GM18511 (cell line): Measurements from ENCODE around the gene SLC46A3.
"Not testable (repeated sequence)": the region's sequence is repeated elsewhere in the genome, so short reads cannot be mapped to it uniquely, and the experiment has no call there.

ENCODE experiments used
- ATAC-seq: cut with Tn5 transposase; IDR thresholded peaks from one replicate; pipeline ENCODE4 v1.9.1; 2021; ENCODE audit warnings: mild to moderate bottlenecking, moderate library complexity; ENCODE audit not compliant: unreplicated experiment

SLC46A3 gene

GRCh38 chr13:28685114-28685513 lies 33.7 kb downstream of the SLC46A3 start:
- ATAC-seq = no peak

GRCh38 chr13:28684257-28684656 lies 34.5 kb downstream of the SLC46A3 start:
- no peak for ATAC-seq

- not testable (repeated sequence) for ATAC-seq
These were observed 35.6 kb downstream of the SLC46A3 start for GRCh38 chr13:28683169-28683568.

GRCh38 chr13:28680541-28680940 lies 38.2 kb downstream of the SLC46A3 start:
- ATAC-seq = no peak

GRCh38 chr13:28679628-28680027 lies 39.1 kb downstream of the SLC46A3 start:
- no peak for ATAC-seq

- ATAC-seq = no peak
These were observed 40.0 kb downstream of the SLC46A3 start for GRCh38 chr13:28678809-28679208.

- ATAC-seq = no peak
These were observed 47.5 kb downstream of the SLC46A3 start for GRCh38 chr13:28671126-28671792.

GRCh38 chr13:28666897-28667488 lies 51.8 kb downstream of the SLC46A3 start:
- ATAC-seq = no peak

- peak; percentile 21 for ATAC-seq
These were observed 59.2 kb downstream of the SLC46A3 start for GRCh38 chr13:28659621-28659970.

GRCh38 chr13:28658796-28659620 lies 59.8 kb downstream of the SLC46A3 start, which contains the start of gene POMP:
Gene POMP (plus strand): TSS chr13:28659130. CDS start chr13:28659185, 55 bp downstream.
- ATAC-seq = peak; percentile 89

- ATAC-seq = peak; percentile 27
These were observed 60.3 kb downstream of the SLC46A3 start for GRCh38 chr13:28658539-28658795.

GRCh38 chr13:28657784-28658538 lies 60.8 kb downstream of the SLC46A3 start:
- ATAC-seq = no peak

- no peak for ATAC-seq
These were observed 63.2 kb downstream of the SLC46A3 start for GRCh38 chr13:28655561-28655960.

GRCh38 chr13:28654276-28654675 lies 64.5 kb downstream of the SLC46A3 start:
- ATAC-seq = no peak

- ATAC-seq = no peak
These were observed 65.7 kb downstream of the SLC46A3 start for GRCh38 chr13:28653111-28653510.

- ATAC-seq = no peak
These were observed 66.9 kb downstream of the SLC46A3 start for GRCh38 chr13:28651810-28652401.

GRCh38 chr13:28650284-28650683 lies 68.5 kb downstream of the SLC46A3 start:
- no peak for ATAC-seq
